Chondrocyte (in vitro differentiated cells): Measurements from ENCODE around the gene PRRT4. TPM values are rescaled to one million over a fixed set of nuclear protein-coding genes. Genes with fewer than 3 reads are reported as not detected.

Experiments
- DNase-seq: peaks from one replicate; pipeline ENCODE4 v3.0.0; 2021; ENCODE audit warnings: mixed read lengths, low spot score
- H3K27ac Mint-ChIP-seq: one replicate; pipeline ENCODE4 v1.8.0; 2021; ENCODE audit warnings: mild to moderate bottlenecking, moderate library complexity, mixed read lengths; ENCODE audit not compliant: unreplicated experiment
- H3K27me3 Mint-ChIP-seq: 2 replicates; pipeline ENCODE4 v1.8.0; 2021; ENCODE audit warnings: low read depth, mixed read lengths
- H3K36me3 Mint-ChIP-seq: 2 replicates; pipeline ENCODE4 v1.8.0; 2021; ENCODE audit warnings: low read depth, mixed read lengths
- H3K4me1 Mint-ChIP-seq: 2 replicates; pipeline ENCODE4 v1.8.0; 2021; ENCODE audit warnings: low read depth, mild to moderate bottlenecking, mixed read lengths
- H3K4me3 Mint-ChIP-seq: one replicate; pipeline ENCODE4 v1.8.0; 2021; ENCODE audit warnings: mild to moderate bottlenecking, moderate library complexity, mixed read lengths; ENCODE audit not compliant: unreplicated experiment
- H3K9me3 Mint-ChIP-seq: 2 replicates; pipeline ENCODE4 v1.8.0; 2021; ENCODE audit warnings: low read depth, mixed read lengths
- CTCF ChIP-seq: fragments of 200-600 bp; sonication (generic); IDR thresholded peaks from 2 replicates; pipeline ENCODE4 v1.5.0; 2021; ENCODE audit warnings: antibody characterized with exemption, mild to moderate bottlenecking, moderate library complexity
- total RNA-seq: library from RNA; stranded (reverse); gene quantifications from 3 replicates; pipeline ENCODE4 v1.2.1, GENCODE V29; 2021

PRRT4 gene
- total RNA-seq, 1 donor from 2014 or later = 0.42 TPM

- Mint-ChIP-seq H3K36me3 (no peaks in the 10 kb centered on the region), H3K27me3 (peaks cover 4% of the 10 kb centered on the region), H3K4me1 (peaks cover 2% of the 10 kb centered on the region), H3K9me3 (no peaks in the 10 kb centered on the region), H3K27ac (no peak overlapping the region), H3K4me3 (no peak overlapping the region)
- no peak for DNase-seq
- no peak for TF ChIP-seq CTCF
These were observed 24.8 kb upstream of the PRRT4 start for GRCh38 chr7:128385988-128386925.

GRCh38 chr7:128384726-128385125 lies 23.2 kb upstream of the PRRT4 start:
- Mint-ChIP-seq H3K4me1 (peaks cover 2% of the 10 kb centered on the region), H3K9me3 (no peaks in the 10 kb centered on the region), H3K36me3 (no peaks in the 10 kb centered on the region), H3K4me3 (no peak overlapping the region), H3K27me3 (peaks cover 4% of the 10 kb centered on the region), H3K27ac (no peak overlapping the region)
- TF ChIP-seq CTCF = no peak
- no peak for DNase-seq

GRCh38 chr7:128383776-128384175 lies 22.3 kb upstream of the PRRT4 start:
- DNase-seq = no peak
- Mint-ChIP-seq H3K27ac (no peak overlapping the region), H3K9me3 (no peaks in the 10 kb centered on the region), H3K4me3 (no peak overlapping the region), H3K36me3 (no peaks in the 10 kb centered on the region), H3K4me1 (peaks cover 2% of the 10 kb centered on the region), H3K27me3 (peaks cover 4% of the 10 kb centered on the region)
- TF ChIP-seq CTCF = no peak

GRCh38 chr7:128381161-128381821 lies 19.8 kb upstream of the PRRT4 start:
- H3K4me1 Mint-ChIP-seq = no peaks in the 10 kb centered on the region
- peak; percentile 74 for TF ChIP-seq CTCF
- H3K36me3 Mint-ChIP-seq = no peaks in the 10 kb centered on the region
- no peak overlapping the region for H3K4me3 Mint-ChIP-seq
- no peak overlapping the region for H3K27ac Mint-ChIP-seq
- no peak for DNase-seq
- H3K27me3 Mint-ChIP-seq = peaks cover 3% of the 10 kb centered on the region
- H3K9me3 Mint-ChIP-seq = no peaks in the 10 kb centered on the region

- Mint-ChIP-seq H3K27ac (no peak overlapping the region), H3K9me3 (no peaks in the 10 kb centered on the region), H3K36me3 (no peaks in the 10 kb centered on the region), H3K4me1 (no peaks in the 10 kb centered on the region), H3K27me3 (peaks cover 3% of the 10 kb centered on the region), H3K4me3 (no peak overlapping the region)
- no peak for TF ChIP-seq CTCF
- no peak for DNase-seq
These were observed 19.1 kb upstream of the PRRT4 start for GRCh38 chr7:128380483-128381106.
